ENCODE results near the gene PPP1R1B. TPM values are rescaled to one million over a fixed set of nuclear protein-coding genes. Genes with fewer than 3 reads are reported as not detected.

PPP1R1B gene
- total RNA-seq, 3 donors from 2014 or later = 0.18 TPM; not detected in 2

- Mint-ChIP-seq H3K27me3 (ENCODE audit: low read depth) (no peaks in the 10 kb centered on the region), H3K36me3 (ENCODE audit: insufficient read depth) (peaks cover 5% of the 10 kb centered on the region)
Observed at GRCh38 chr17:39676198-39676819, 49.6 kb downstream of the PPP1R1B start.

DNA sequence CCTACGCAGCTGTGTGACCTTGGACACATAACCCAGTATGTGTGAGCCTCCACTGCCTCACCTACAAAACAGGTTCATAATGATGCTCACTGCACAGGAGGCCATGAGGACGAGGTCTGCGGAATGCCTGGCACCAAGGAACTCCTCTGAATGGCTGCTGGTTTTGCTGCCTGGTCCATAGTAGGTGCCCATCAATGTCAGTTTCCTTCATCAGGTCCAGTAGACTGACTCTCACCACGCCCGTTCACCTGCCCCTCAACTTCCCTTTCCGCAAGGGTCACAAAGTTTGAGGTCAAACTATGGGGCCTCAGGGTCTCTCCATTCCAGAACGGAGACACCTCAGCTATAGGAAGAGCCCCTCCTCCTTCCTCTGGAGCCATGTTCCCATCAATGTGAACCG, 50.3 kb downstream of the PPP1R1B start:
- ATAC-seq = no peak
- no peaks in the 10 kb centered on the region for H3K9me3 Mint-ChIP-seq
- peaks cover 59% of the 10 kb centered on the region for H3K4me1 Mint-ChIP-seq (ENCODE audit: low read depth)
- peaks cover 5% of the 10 kb centered on the region for H3K36me3 Mint-ChIP-seq (ENCODE audit: insufficient read depth)
- no peak for DNase-seq
- no peak overlapping the region for H3K4me3 Mint-ChIP-seq
- H3K27me3 Mint-ChIP-seq (ENCODE audit: low read depth) = no peaks in the 10 kb centered on the region

More at GRCh38 chr17:39676198-39676819, 49.6 kb downstream of the PPP1R1B start:
- no peaks in the 10 kb centered on the region for H3K9me3 Mint-ChIP-seq
- no peak for DNase-seq
- ATAC-seq = peak; percentile 59
- H3K4me1 Mint-ChIP-seq (ENCODE audit: low read depth) = peaks cover 63% of the 10 kb centered on the region
- no peak overlapping the region for H3K4me3 Mint-ChIP-seq

GRCh38 chr17:39677542-39678339, 51.0 kb downstream of the PPP1R1B start:
- no peaks in the 10 kb centered on the region for H3K27me3 Mint-ChIP-seq (ENCODE audit: low read depth)
- no peak overlapping the region for H3K4me3 Mint-ChIP-seq
- no peaks in the 10 kb centered on the region for H3K9me3 Mint-ChIP-seq
- H3K36me3 Mint-ChIP-seq (ENCODE audit: insufficient read depth) = peaks cover 5% of the 10 kb centered on the region
- H3K4me1 Mint-ChIP-seq (ENCODE audit: low read depth) = peaks cover 58% of the 10 kb centered on the region
- DNase-seq (no peak), ATAC-seq (no peak)

- no peak for ATAC-seq
- Mint-ChIP-seq H3K4me1 (ENCODE audit: low read depth) (peaks cover 61% of the 10 kb centered on the region), H3K9me3 (no peaks in the 10 kb centered on the region), H3K36me3 (ENCODE audit: insufficient read depth) (peaks cover 11% of the 10 kb centered on the region), H3K27me3 (ENCODE audit: low read depth) (no peaks in the 10 kb centered on the region), H3K4me3 (no peak overlapping the region)
- DNase-seq = no peak
Observed at GRCh38 chr17:39678340-39679116, 51.8 kb downstream of the PPP1R1B start.

DNA sequence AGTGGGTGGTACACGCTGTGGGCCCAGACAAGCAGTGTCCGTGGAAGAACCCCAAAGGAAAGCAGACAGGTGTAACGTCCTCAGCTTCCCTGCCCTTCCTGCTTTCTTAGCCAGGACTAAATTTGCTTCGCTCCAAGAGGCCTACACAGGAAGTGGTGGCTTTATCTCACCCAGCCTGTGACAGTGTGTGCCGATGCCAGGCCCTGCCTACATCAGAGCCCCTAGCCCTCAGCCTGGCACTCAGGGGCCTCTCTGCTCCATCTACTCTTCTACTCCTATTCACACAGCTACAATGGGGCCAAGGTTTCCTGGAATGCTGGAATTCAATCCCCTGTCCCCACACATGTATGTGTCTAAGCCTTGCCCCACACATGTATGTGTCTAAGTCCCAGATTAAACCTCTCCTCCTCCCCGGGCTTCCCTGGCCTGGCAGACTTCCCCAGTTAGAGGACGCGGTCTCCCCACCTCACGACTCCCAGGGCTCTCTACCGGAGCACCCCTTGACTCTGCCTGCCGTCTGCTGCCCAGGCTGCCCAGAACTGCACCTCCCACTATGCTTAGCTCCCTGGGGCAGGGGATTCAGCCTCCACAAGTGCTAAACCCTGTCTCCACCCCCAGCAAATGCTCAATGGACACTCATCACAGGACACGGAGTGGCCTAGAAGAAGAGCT, 52.9 kb downstream of the PPP1R1B start:
- H3K4me1 Mint-ChIP-seq (ENCODE audit: low read depth) = peaks cover 61% of the 10 kb centered on the region
- no peaks in the 10 kb centered on the region for H3K27me3 Mint-ChIP-seq (ENCODE audit: low read depth)
- DNase-seq (peak; percentile 26), ATAC-seq (peak; percentile 69 to 76)
- peaks cover 16% of the 10 kb centered on the region for H3K36me3 Mint-ChIP-seq (ENCODE audit: insufficient read depth)
- peak overlapping the region; percentile 0 for H3K4me3 Mint-ChIP-seq
- no peaks in the 10 kb centered on the region for H3K9me3 Mint-ChIP-seq

GRCh38 chr17:39683295-39683939, 56.7 kb downstream of the PPP1R1B start:
- Mint-ChIP-seq H3K4me3 (no peak overlapping the region), H3K27me3 (ENCODE audit: low read depth) (no peaks in the 10 kb centered on the region), H3K36me3 (ENCODE audit: insufficient read depth) (peaks cover 20% of the 10 kb centered on the region), H3K9me3 (no peaks in the 10 kb centered on the region), H3K4me1 (ENCODE audit: low read depth) (peaks cover 44% of the 10 kb centered on the region)
- DNase-seq (no peak), ATAC-seq (no peak)

DNA sequence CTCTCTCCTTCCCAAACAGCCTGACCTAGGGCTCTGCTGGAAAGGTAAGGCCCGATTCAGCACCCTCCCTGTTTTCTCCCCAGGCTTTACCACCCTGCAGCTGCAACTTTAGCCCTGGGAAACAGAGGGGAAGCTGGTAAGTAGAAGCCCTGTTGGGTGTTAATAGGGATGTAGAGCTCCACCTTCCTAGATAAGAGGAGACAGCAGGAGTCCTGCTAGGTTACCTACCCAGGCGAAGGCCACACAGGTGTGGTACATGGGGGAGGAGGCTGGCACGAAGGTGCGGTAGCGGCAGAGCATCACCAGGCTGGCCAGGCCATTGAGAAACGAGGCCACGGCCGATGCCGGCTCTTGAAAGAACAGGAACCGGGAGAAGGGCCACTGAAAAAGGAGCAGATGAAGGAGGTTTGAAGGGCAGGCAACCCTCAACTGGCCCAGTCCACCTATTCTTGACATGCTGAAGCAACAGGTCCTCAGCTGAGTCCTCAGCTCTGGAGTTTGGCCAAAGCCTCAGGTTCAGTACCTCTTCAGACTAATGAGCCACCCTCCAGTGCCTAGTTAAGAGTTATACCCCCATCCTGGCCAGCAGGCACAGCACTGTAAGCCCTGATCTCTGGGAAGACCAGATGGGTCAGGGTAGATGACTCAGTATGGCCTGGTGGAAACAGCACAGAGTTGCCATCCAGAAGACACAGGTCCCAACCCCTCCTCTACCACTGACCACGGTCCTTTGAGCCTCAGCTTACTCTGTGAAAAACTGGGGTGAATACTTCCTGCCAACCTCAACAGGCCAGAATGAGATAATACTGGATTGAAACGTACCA, 57.8 kb downstream of the PPP1R1B start:
- ATAC-seq = no peak
- H3K4me1 Mint-ChIP-seq (ENCODE audit: low read depth) = peaks cover 40% of the 10 kb centered on the region
- no peak for DNase-seq
- H3K4me3 Mint-ChIP-seq = no peak overlapping the region
- no peaks in the 10 kb centered on the region for H3K27me3 Mint-ChIP-seq (ENCODE audit: low read depth)
- H3K36me3 Mint-ChIP-seq (ENCODE audit: insufficient read depth) = peaks cover 20% of the 10 kb centered on the region
- no peaks in the 10 kb centered on the region for H3K9me3 Mint-ChIP-seq

Other genes with a start within 250 kb of the PPP1R1B start
- 10 to 100 TPM; 19.4 to 21.6 (median 20.9) TPM for gene FBXL20, start 225.3 kb upstream of the PPP1R1B start, total RNA-seq
- gene MED1, start 175.7 kb upstream of the PPP1R1B start, total RNA-seq = 10 to 100 TPM; 78.5 to 82.0 (median 79.0) TPM
- gene CDK12, start 165.5 kb upstream of the PPP1R1B start, total RNA-seq = 10 to 100 TPM; 94.8 to 99.7 (median 97.7) TPM
- not detected for gene NEUROD2, start 19.0 kb upstream of the PPP1R1B start, total RNA-seq
- gene STARD3, start 10.2 kb downstream of the PPP1R1B start, total RNA-seq = 10 to 100 TPM; 66.0 to 67.1 (median 66.4) TPM
- 1 to 10 TPM in 2 of 3 donors, under 1 TPM in 1; 0.73 to 1.4 (median 1.4) TPM for gene TCAP, start 38.4 kb downstream of the PPP1R1B start, total RNA-seq
- gene PNMT, start 41.5 kb downstream of the PPP1R1B start, total RNA-seq = not detected
- gene PGAP3, start 61.1 kb downstream of the PPP1R1B start, total RNA-seq = 10 to 100 TPM; 14.6 to 16.5 (median 16.3) TPM
- 1 to 10 TPM; 2.3 to 3.4 (median 2.9) TPM for gene ERBB2, start 73.1 kb downstream of the PPP1R1B start, total RNA-seq
- gene MIEN1, start 103.6 kb downstream of the PPP1R1B start, total RNA-seq = 10 to 100 TPM; 43.2 to 48.6 (median 45.7) TPM
- gene GRB7, start 111.0 kb downstream of the PPP1R1B start, total RNA-seq = under 1 TPM; 0.43 to 0.73 (median 0.47) TPM
- 100 to 1,000 TPM in 1 of 3 donors, 10 to 100 TPM in 2; 82.3 to 106 (median 91.6) TPM for gene IKZF3, start 237.4 kb downstream of the PPP1R1B start, total RNA-seq
- under 1 TPM in 2 of 3 donors, not detected in 1; 0.16 to 0.28 TPM for gene ZPBP2, start 241.2 kb downstream of the PPP1R1B start, total RNA-seq

All from activated T-cell treated with anti-CD3 and anti-CD28 coated beads, Interleukin-2, amount 50 U/mL, for 4 hours (primary cell).